NAMALWA (cell line): ENCODE measurements around the gene CHMP4B.

Experiments
- DNase-seq: peaks from one replicate; pipeline ENCODE4 v3.0.0-alpha.2; 2015; ENCODE audit warnings: low spot score

The CHMP4B gene

DNA sequence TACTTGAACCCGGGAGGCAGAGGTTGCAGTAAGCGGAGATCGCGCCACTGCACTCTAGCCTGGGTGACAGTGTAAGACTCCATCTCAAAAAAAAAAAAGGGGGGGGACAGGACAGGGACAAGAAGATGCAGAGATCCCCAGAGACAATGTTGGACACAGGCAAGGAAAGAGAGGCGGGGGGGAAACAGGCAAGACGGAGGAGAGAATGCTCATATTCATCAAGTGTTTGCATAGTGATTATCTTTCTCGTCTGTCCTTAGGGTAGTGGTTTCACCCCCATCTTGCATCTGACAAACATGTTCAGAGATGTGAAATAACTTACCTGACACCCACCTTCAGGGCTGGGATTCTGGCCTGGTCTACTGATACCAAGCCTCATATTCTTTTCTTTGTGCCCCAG, 29.0 kb downstream of the CHMP4B start:
- DNase-seq: no peak

- DNase-seq: no peak
These were observed 29.7 kb downstream of the CHMP4B start for GRCh38 chr20:33840759-33841435.

DNA sequence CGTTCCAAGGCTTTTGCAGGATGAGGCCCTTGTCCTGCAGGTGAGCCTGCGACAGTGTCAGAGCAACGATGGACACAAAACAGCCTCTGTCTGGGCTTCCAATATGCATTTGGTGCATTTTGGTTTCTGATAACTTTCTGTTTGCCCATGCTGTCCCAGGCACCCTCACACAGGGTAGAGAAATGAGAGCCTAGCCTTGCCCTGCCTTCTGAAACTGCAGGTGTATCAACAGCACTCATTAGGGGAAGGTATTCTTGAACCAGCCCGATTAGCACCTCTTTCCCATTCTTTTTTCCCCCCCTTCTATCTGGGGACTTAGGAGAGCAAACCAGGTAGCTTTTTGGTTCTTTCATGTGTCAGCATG, 30.3 kb downstream of the CHMP4B start:
- DNase-seq: no peak

- DNase-seq: no peak
These were observed 31.2 kb downstream of the CHMP4B start for GRCh38 chr20:33842346-33842745.

GRCh38 chr20:33843050-33843449, 31.9 kb downstream of the CHMP4B start:
- DNase-seq: no peak

GRCh38 chr20:33843854-33844253, 32.7 kb downstream of the CHMP4B start:
- no peak for DNase-seq

DNA sequence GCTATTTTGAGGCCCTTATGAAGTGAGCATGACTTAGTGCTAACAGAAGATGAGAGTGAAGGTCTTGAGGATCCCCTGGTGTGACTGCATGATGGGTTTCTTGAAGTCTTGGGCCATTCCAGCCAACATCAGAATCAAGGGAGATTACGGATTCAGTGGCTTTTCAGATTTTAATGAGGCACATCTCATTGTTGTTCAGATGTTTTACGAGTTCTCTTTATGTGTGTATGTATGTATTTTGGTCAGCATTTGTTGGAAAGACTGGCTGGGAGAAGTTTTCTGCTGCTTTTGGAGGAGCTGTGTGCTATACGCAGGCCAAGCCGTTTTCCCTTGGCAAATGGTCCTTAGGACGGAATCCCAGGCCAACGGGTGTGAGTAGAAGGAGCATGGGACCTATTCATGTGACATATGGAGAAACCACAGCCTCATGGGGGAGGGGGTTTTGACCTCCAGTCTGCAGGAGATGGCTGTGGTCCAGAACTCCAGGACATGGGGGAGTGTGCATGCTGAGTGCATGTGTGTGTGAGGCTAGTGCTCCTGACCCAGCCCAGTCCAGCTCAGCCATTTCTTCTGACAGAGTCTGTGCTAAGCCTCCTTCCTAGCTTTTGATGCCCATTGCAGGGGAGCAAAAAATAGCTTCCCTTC, 35.3 kb downstream of the CHMP4B start:
- DNase-seq: no peak

GRCh38 chr20:33847006-33847405, 35.9 kb downstream of the CHMP4B start:
- DNase-seq: no peak

DNA sequence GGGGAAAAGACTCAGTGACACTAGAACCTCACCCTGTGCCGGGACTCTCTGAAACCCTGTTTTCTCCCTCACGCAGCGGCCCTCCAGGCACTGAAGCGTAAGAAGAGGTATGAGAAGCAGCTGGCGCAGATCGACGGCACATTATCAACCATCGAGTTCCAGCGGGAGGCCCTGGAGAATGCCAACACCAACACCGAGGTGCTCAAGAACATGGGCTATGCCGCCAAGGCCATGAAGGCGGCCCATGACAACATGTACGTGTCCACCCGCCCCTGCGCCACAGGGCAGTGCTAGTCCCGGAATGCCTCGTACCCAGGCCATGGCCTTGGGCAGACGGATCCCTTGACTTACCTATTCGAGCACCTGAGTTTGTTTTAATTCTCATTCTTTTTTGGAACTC, 37.2 kb downstream of the CHMP4B start:
- no peak for DNase-seq

- no peak for DNase-seq
These were observed 39.0 kb downstream of the CHMP4B start for GRCh38 chr20:33850159-33850558.

GRCh38 chr20:33851842-33852466, 40.8 kb downstream of the CHMP4B start:
- DNase-seq: no peak

DNA sequence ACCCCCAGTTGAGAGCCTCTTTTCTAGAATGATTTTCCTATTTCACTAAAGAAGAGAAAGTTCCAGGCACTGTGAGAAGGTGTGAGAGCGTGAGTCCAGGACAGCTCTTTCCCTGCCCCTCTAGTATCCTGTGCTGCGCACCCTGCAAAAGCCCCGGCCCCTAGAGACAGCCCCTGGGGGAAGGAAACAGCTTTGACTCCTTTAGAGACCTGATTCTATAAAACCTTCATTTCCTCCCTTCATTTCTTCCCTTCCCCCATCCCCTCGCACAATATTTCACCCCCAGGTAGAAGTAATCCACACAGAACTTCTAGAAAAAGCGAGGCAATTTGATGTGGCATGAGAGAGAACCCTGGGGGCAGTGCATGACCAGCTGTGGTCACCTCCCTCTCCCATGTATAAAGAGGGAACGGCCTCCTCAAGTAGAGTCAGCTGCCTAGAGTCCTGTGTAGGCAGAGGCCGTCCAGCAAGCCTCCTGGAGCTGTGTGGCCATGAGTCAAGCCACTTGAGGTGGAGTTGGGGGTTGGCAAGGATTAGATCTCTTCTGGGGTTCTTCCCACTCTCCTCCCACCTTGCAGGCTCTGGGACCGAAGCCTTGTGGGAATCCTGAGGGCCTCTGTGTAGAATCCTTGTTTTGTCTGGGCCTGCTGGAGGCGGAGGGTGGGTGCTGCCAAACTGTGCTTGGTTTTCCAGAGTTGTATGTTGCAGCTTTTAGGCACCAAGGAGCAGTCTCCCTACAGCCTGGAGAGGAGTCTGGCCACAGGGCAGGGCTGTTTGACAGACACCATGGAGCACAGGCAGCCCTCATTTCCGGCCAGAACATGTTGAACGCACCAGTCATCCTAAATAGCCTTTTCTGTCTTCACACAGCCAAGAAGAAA, 41.7 kb downstream of the CHMP4B start:
- DNase-seq: no peak

DNA sequence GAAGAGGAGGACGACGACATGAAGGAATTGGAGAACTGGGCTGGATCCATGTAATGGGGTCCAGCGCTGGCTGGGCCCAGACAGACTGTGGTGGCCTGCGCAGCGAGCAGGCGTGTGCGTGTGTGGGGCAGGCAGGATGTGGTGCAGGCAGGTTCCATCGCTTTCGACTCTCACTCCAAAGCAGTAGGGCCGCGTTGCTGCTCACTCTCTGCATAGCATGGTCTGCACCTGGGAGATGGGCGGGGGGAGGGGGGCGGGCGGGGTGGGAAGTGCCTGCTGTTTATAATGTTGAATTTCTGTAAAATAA, 42.3 kb downstream of the CHMP4B start:
- no peak for DNase-seq

GRCh38 chr20:33857722-33858563, 46.8 kb downstream of the CHMP4B start:
- DNase-seq: no peak

DNA sequence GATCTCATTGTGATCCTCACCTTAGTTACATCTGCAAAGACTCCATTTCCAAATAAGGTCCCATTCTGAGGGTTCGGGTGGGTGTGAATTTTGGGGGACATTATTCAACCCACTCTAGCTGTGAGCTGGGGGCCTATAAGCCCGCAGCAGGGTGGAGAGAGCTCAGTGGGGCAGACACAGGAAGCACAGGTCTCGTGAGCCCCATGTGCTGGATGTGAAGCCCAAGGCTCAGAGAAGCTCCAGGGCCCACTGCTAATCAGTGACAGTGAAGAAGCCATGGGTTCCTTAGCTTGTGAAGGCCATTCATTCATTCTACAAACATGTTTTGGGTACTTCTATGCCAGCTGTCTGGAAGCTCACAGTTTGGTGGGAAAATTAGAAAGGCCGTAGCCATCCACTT, 47.5 kb downstream of the CHMP4B start:
- no peak for DNase-seq

GRCh38 chr20:33859157-33859695, 48.1 kb downstream of the CHMP4B start:
- peak; percentile 37 for DNase-seq

GRCh38 chr20:33859751-33860150, 48.6 kb downstream of the CHMP4B start:
- no peak for DNase-seq

GRCh38 chr20:33861458-33861857, 50.3 kb downstream of the CHMP4B start:
- no peak for DNase-seq

- DNase-seq: peak; percentile 68
These were observed 51.7 kb downstream of the CHMP4B start for GRCh38 chr20:33862709-33863403.

DNA sequence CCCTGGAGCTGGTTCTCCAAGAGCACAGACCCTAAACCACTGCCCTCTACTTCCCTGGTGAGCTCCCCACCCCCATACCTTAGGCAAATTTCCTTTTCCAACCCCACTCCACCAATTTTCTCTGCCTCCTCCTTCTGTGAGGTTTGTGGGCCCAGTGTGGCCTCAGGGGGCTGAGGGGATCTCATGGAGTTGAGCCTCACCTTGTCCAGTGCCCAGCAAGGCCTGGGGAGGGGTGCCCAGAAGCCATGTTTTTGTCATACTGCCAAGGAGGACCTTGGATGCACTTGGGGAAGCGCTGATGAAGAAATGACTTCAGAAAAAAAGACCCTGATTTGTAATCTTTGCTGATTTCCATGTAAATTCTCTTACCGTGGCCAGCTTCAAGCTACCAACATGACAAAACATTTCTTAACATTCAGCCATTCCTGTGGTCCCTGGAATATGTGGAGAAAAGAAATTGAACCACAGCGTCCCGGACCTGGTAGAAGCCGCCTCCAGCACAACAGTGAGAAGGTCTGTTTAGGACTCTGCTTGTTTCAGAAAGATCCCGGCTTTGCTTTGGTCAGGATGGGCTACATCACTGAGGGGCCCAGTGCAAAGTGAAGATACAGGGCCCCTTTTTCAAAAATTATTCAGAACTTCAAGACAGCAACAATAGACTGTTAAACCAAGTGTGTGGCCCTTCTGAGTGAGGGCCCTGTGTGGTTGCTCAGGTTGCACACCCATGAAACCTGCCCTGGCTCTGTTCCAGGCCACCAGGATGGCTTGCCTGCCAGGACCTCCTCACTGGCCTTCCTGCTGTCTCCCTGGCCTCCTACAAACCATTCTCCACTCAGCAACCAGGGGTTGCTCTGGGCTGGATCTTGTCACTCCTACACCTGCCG, 52.5 kb downstream of the CHMP4B start:
- no peak for DNase-seq
